B cell (primary cell): ENCODE results near the gene GGCT. TPM values are rescaled to one million over a fixed set of nuclear protein-coding genes. Genes with fewer than 3 reads are reported as not detected.

ENCODE experiments used
- ATAC-seq: fragments of 200-7000 bp; cut with Tn5 transposase; one replicate; pipeline ENCODE4 v1.10.0; 2021; ENCODE audit warnings: low read depth, mild to moderate bottlenecking, moderate number of reproducible peaks, moderate library complexity
- CTCF ChIA-PET: fragments of 350-600 bp; sonication (Branson Sonifier 250); formaldehyde crosslinking; loops from one replicate; lab custom pipeline; 2021; ENCODE audit warnings: antibody characterized with exemption, inconsistent platforms; lab: Charles Lee
- POLR2A ChIA-PET: fragments of 350-600 bp; sonication (Branson Sonifier 250); formaldehyde crosslinking; loops from one replicate; lab custom pipeline; 2021; ENCODE audit warnings: antibody characterized with exemption; lab: Charles Lee
- DNase-seq: peaks from one replicate; pipeline ENCODE4 v3.0.0; 2013
- H2AFZ ChIP-seq: 2 replicates; pipeline ENCODE4 v1.6.1; 2012; ENCODE audit warnings: mild to moderate bottlenecking, low read depth, low read length; ENCODE audit not compliant: insufficient read depth, poor library complexity, severe bottlenecking
- H3K27ac ChIP-seq, 2 donors: 1 replicate in 1 of 2; 2 replicates in 1 of 2; pipeline ENCODE4 v1.5.1; 2012 to 2013; ENCODE audit warnings: low read length in 2 of 2, mild to moderate bottlenecking in 2 of 2, moderate library complexity in 1 of 2
- H3K27me3 ChIP-seq, 4 experiments: fragments of 200-600 bp in 1 of 4; sonication (generic) in 1 of 4; replicated peaks in 1 of 4; 1 replicate in 2 of 4; 2 replicates in 2 of 4; pipeline versions ENCODE4 v1.6.1 to v1.7.0; 2013 to 2016; ENCODE audit warnings: low read length in 3 of 4, mild to moderate bottlenecking in 2 of 4, mixed read lengths in 1 of 4, moderate library complexity in 1 of 4; ENCODE audit not compliant: insufficient read depth in 4 of 4, control insufficient read depth in 3 of 4; ENCODE audit errors: control extremely low read depth in 1 of 4
- H3K36me3 ChIP-seq, 2 experiments: replicated peaks in 1 of 2; 1 replicate in 1 of 2; 2 replicates in 1 of 2; pipeline versions ENCODE4 v1.6.1 to v1.7.1; 2013; ENCODE audit warnings: low read length in 1 of 2; ENCODE audit not compliant: insufficient read depth in 2 of 2, control insufficient read depth in 1 of 2; ENCODE audit errors: control extremely low read depth in 1 of 2, extremely low read depth in 1 of 2
- H3K4me1 ChIP-seq, 2 donors: fragments of 200-600 bp in 1 of 2; sonication (generic) in 1 of 2; 1 replicate in 1 of 2; 2 replicates in 1 of 2; pipeline versions ENCODE4 v1.5.1 to v1.6.1; 2013 to 2017; ENCODE audit warnings: low read length in 2 of 2; ENCODE audit not compliant: control insufficient read depth in 2 of 2, insufficient read depth in 2 of 2
- H3K4me2 ChIP-seq: replicated peaks from 2 replicates; pipeline ENCODE3; 2012; ENCODE audit warnings: mild to moderate bottlenecking, low read depth, low read length; ENCODE audit not compliant: poor library complexity, severe bottlenecking
- H3K4me3 ChIP-seq, 5 experiments: fragments of 200-600 bp in 1 of 5; sonication (generic) in 1 of 5; 1 replicate in 3 of 5; 2 replicates in 2 of 5; pipeline versions ENCODE4 v1.5.1 to v1.7.0; 2011 to 2016; ENCODE audit warnings: low read length in 4 of 5, mild to moderate bottlenecking in 4 of 5, low read depth in 2 of 5, control low read depth in 1 of 5, moderate library complexity in 1 of 5; ENCODE audit not compliant: insufficient read depth in 1 of 5; ENCODE audit errors: control extremely low read depth in 1 of 5, extremely low read depth in 1 of 5
- H3K79me2 ChIP-seq: fragments of 200-600 bp; sonication (generic); one replicate; pipeline ENCODE4 v1.6.0; 2016; ENCODE audit warnings: low read length; ENCODE audit not compliant: control insufficient read depth, insufficient read depth
- H3K9ac ChIP-seq: fragments of 200-600 bp; sonication (generic); 2 replicates; pipeline ENCODE4 v1.6.1; 2017; ENCODE audit warnings: mild to moderate bottlenecking, low read length, moderate library complexity
- H3K9me3 ChIP-seq, 3 donors: one replicate each; pipeline versions ENCODE4 v1.6.1 to v1.7.1; 2013; ENCODE audit warnings: low read length in 2 of 3; ENCODE audit not compliant: control insufficient read depth in 2 of 3, insufficient read depth in 1 of 3; ENCODE audit errors: control extremely low read depth in 1 of 3
- H4K20me1 ChIP-seq: 2 replicates; pipeline ENCODE4 v1.6.0; 2012; ENCODE audit warnings: mild to moderate bottlenecking, low read length; ENCODE audit not compliant: insufficient read depth, control insufficient read depth, poor library complexity, severe bottlenecking
- H3K27ac Mint-ChIP-seq: one replicate; pipeline ENCODE4 v1.8.0; 2021; ENCODE audit warnings: mixed read lengths
- H3K27me3 Mint-ChIP-seq: one replicate; pipeline ENCODE4 v1.8.0; 2021; ENCODE audit warnings: mixed read lengths
- H3K4me1 Mint-ChIP-seq: one replicate; pipeline ENCODE4 v1.8.0; 2021; ENCODE audit warnings: mixed read lengths
- H3K4me3 Mint-ChIP-seq: one replicate; pipeline ENCODE4 v1.8.0; 2021; ENCODE audit warnings: mixed read lengths
- H3K9me3 Mint-ChIP-seq: one replicate; pipeline ENCODE4 v1.8.0; 2022; ENCODE audit warnings: mixed read lengths; ENCODE audit not compliant: insufficient read depth
- EZH2 ChIP-seq: IDR thresholded peaks from 2 replicates; pipeline ENCODE4 v1.6.1; 2012; ENCODE audit warnings: borderline replicate concordance, low read depth, mild to moderate bottlenecking, moderate library complexity, low read length; ENCODE audit not compliant: insufficient read depth, poor library complexity, severe bottlenecking
- WGBS: methylation state at CpG from one replicate; pipeline ENCODE4 v1.1.5; 2013; ENCODE audit warnings: missing lambda C conversion rate; ENCODE audit not compliant: insufficient coverage; 5-methylcytosine and 5-hydroxymethylcytosine counted together
- intact Hi-C: fragments of 100-400 bp; cut with micrococcal nuclease; formaldehyde crosslinking; loops from one replicate; pipeline ENCODE4 v1.10.0; 2022
- polyA plus RNA-seq: library from polyadenylated mRNA; depleted of rRNA; stranded (reverse); fragments of >200 nt; gene quantifications from 2 replicates; pipeline ENCODE4 v1.2.3, GENCODE V29; 2012
- total RNA-seq, 2 donors: library from RNA; stranded (reverse); fragments of 120-200 nt in 1 of 2; gene quantifications; 1 replicate in 1 of 2; 2 replicates in 1 of 2; pipeline versions ENCODE4 v1.2.3 to v1.2.4, GENCODE V29; 2013 to 2022
- TF ChIP-seq, protein P1 (sequence below): fragments of 200-600 bp; IDR thresholded peaks from one replicate; pipeline ENCODE4 v1.8.0; 2022; ENCODE audit warnings: antibody characterized with exemption, mild to moderate bottlenecking

Gene GGCT
- total and polyA plus RNA-seq, 2 donors (not counting 1 experiment from before 2014, with no cell fraction given): 8.1 to 12.5 TPM

DNA sequence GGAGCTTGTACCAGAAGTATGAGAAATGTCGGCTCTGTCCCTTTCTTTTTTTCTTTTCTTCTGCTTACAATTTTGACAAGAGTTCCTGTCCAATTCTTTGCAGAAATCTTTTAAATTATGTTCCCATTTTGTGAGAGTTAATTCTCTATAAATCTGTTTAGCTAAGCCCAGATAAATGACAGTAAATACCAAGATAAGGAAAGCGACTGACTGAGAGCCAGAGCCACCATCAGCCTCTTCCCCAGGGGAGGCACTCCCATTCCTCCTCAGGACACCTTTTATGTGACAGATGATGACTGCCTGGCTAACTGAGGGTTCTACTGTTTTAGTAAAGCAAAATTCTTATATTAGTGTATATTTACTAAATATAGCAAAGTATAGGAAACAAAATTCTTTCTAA, 6.9 kb upstream of the GGCT start:
- H3K27me3 Mint-ChIP-seq: no peaks in the 10 kb centered on the region
- intact Hi-C loops: no loop called here
- no peaks in the 10 kb centered on the region for H3K4me1 Mint-ChIP-seq
- H3K4me3 Mint-ChIP-seq: no peak overlapping the region
- no peak overlapping the region for H3K27ac Mint-ChIP-seq
- H3K4me3 ChIP-seq: no peak overlapping the region
- H3K27me3 ChIP-seq: no peaks in the 10 kb centered on the region
- DNase-seq: no peak
- H3K9me3 ChIP-seq: peaks cover 0 to 3% (median 0%) of the 10 kb centered on the region in 3 donors
- no peak for ATAC-seq
- no peak overlapping the region for H3K9ac ChIP-seq
- TF ChIP-seq, protein P1, sequence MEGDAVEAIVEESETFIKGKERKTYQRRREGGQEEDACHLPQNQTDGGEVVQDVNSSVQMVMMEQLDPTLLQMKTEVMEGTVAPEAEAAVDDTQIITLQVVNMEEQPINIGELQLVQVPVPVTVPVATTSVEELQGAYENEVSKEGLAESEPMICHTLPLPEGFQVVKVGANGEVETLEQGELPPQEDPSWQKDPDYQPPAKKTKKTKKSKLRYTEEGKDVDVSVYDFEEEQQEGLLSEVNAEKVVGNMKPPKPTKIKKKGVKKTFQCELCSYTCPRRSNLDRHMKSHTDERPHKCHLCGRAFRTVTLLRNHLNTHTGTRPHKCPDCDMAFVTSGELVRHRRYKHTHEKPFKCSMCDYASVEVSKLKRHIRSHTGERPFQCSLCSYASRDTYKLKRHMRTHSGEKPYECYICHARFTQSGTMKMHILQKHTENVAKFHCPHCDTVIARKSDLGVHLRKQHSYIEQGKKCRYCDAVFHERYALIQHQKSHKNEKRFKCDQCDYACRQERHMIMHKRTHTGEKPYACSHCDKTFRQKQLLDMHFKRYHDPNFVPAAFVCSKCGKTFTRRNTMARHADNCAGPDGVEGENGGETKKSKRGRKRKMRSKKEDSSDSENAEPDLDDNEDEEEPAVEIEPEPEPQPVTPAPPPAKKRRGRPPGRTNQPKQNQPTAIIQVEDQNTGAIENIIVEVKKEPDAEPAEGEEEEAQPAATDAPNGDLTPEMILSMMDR: no peak
- TF ChIP-seq EZH2: no peak
- no peak overlapping the region for H2AFZ ChIP-seq
- WGBS: no CpG with 5 or more reads among the region's 2 CpGs
- ChIA-PET POLR2A (no interaction called here), CTCF (interaction anchor here (1.2 to 4.5 kb wide), 7 partner anchors 10 to 229 kb away, joined by 3 to 37 read pairs (median 5); no protein-coding TSS in a partner anchor)
- H3K27ac ChIP-seq: no peak overlapping the region
- H4K20me1 ChIP-seq: no peaks in the 10 kb centered on the region
- H3K9me3 Mint-ChIP-seq: no peaks in the 10 kb centered on the region
- no peaks in the 10 kb centered on the region for H3K4me1 ChIP-seq
- H3K4me2 ChIP-seq: no peak overlapping the region
- H3K79me2 ChIP-seq: no peaks in the 10 kb centered on the region
- H3K36me3 ChIP-seq: no peaks in the 10 kb centered on the region

DNA sequence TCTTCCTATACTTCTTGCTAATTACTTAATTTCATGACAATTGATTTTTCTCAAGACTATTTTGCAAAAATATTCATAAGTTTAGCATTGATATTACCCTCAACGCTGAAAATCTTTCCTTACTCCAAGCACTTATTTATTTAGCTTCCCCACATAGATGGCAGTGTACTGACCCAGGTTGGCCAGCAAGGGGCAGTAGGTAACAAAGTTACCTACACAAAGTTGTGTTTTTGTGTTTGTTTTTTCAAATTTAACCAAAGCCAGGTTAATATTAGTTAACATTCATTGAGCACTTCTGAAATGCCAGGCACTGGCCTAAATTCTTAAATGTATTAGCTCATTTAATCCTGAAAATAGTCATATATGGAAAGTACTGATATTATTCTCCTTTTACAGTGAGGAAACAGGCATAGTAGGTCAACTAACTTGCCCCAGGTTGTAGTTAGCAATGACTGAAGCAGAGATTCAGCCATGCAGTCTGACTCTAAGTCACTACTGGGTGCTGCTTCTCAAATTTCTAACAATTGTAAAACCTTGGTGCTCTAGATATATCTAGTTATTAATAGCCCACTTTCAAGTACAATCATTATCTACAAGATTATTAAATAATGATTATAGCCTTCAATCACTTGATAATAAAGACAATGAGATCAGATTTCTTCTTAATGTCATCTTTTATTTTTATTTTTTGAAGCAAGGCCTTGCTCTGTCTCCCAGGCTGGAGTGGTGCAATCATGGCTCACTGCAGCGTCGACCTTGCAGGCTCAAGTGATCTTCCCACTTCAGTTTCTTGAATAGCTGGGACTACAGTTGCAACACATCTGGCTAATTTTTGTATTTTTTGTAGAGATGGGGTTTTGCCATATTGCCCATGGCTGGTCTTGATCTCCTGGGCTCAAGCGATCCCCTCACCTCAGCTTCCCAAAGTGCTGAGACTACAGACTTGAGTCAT, 5.8 kb upstream of the GGCT start:
- Histone ChIP-seq H2AFZ (no peak overlapping the region), H3K4me1 (peaks cover 1 to 2% of the 10 kb centered on the region in 2 donors), H3K9ac (no peak overlapping the region), H3K27ac (no peak overlapping the region), H3K27me3 (no peaks in the 10 kb centered on the region), H3K79me2 (no peaks in the 10 kb centered on the region), H4K20me1 (no peaks in the 10 kb centered on the region), H3K36me3 (no peaks in the 10 kb centered on the region), H3K9me3 (peaks cover 0 to 3% (median 0%) of the 10 kb centered on the region in 3 donors), H3K4me3 (no peak overlapping the region), H3K4me2 (no peak overlapping the region)
- H3K9me3 Mint-ChIP-seq: no peaks in the 10 kb centered on the region
- no peaks in the 10 kb centered on the region for H3K27me3 Mint-ChIP-seq
- ATAC-seq (peak; percentile 43), DNase-seq (peak; percentile 47)
- H3K4me1 Mint-ChIP-seq: peaks cover 3% of the 10 kb centered on the region
- H3K27ac Mint-ChIP-seq: no peak overlapping the region
- TF ChIP-seq, protein P1: peak; percentile 91
- no peak for TF ChIP-seq EZH2
- intact Hi-C loops: loop anchor here (1.0 kb wide), 1 partner anchor 54 kb away; no protein-coding TSS in a partner anchor
- ChIA-PET CTCF (interaction anchor here (1.0 to 4.5 kb wide), 12 partner anchors 10 to 346 kb away, joined by 3 to 37 read pairs (median 4); no protein-coding TSS in a partner anchor), POLR2A (no interaction called here)
- WGBS: 73% methylated on average over 3 of the region's 4 CpGs
- H3K4me3 Mint-ChIP-seq: no peak overlapping the region
